ENCODE measurements around the gene SSH2.

DNA sequence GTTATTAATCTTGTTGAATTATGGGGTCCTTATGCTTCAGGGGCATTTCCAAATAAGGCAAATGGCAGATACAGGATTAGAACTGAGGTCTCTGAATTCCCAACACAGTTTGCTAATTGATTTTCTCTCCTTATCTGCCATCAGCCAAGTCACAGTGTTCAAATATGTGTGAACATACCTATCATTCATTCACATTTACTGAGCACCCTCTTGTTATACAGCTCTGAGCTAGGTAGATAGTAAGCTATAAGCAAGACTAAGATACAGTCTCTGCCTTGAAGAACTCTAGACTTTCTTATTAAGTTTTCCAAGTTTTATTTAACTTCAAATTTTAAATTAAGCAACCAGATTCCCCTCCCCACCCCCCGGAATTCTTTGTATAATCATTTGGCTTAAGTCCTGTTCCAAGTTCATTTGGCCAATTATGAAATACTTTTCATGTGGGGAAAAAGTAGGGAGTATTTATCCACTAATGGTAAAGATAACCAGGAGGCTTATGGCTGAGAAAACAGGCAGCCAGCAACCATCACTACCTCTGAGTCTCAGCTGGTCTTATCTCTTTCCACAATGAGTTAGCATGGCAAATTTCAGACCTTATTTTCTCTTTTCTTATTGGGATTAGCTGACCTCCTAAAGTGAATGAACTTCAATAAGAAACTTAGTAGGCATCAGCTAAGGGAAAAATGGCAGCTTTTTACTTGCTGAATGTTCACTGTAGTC lies 275.9 kb downstream of the SSH2 start:
- TF ChIP-seq EZH2phosphoT487 (IDR thresholded peaks at IDR 0.05; ENCODE audit: insufficient read depth, low read depth) (no peak), EZH2 (IDR thresholded peaks at IDR 0.05; ENCODE audit: insufficient read depth, poor library complexity, severe bottlenecking) (no peak)

Data from GM23248 (cell line).